ENCODE data around the gene PAX5.

DNA sequence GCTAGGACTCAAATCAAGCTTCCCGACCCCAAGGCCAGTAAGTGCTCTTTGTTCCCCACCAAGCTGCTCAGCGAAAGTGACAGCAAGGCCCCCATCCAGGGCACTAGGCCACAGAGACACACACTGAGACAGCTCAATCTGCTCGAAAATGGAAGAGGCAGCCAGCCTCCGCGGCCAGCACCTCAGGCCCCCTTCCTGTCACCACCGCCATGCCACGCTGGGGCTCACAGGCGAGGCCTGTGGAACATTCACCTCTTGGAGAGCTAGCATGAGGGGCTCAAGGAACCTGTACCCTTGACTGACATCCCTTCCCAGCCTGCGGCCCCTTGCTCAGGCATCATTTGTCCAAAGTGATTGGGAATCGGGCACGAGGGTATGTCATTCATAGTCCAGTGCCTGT lies 71.4 kb downstream of the PAX5 start:
- TF ChIP-seq, protein P1, sequence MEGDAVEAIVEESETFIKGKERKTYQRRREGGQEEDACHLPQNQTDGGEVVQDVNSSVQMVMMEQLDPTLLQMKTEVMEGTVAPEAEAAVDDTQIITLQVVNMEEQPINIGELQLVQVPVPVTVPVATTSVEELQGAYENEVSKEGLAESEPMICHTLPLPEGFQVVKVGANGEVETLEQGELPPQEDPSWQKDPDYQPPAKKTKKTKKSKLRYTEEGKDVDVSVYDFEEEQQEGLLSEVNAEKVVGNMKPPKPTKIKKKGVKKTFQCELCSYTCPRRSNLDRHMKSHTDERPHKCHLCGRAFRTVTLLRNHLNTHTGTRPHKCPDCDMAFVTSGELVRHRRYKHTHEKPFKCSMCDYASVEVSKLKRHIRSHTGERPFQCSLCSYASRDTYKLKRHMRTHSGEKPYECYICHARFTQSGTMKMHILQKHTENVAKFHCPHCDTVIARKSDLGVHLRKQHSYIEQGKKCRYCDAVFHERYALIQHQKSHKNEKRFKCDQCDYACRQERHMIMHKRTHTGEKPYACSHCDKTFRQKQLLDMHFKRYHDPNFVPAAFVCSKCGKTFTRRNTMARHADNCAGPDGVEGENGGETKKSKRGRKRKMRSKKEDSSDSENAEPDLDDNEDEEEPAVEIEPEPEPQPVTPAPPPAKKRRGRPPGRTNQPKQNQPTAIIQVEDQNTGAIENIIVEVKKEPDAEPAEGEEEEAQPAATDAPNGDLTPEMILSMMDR (IDR thresholded peaks at IDR 0.05): no peak
- TF ChIP-seq EZH2phosphoT487 (IDR thresholded peaks at IDR 0.05; ENCODE audit: borderline replicate concordance, low read depth) (no peak), SIN3A (IDR thresholded peaks at IDR 0.05; ENCODE audit: borderline replicate concordance, low read depth, low read length) (no peak), YY1 (IDR thresholded peaks at IDR 0.05; ENCODE audit: low read depth) (no peak), FOXM1 (IDR thresholded peaks at IDR 0.05; ENCODE audit: low read depth) (no peak), CHD2 (IDR thresholded peaks at IDR 0.05; ENCODE audit: low read length, partially characterized antibody) (no peak), EP300 (IDR thresholded peaks at IDR 0.05; ENCODE audit: borderline replicate concordance in 1 of 2, low read depth in 1 of 2, low read length in 1 of 2) (no peak), POLR2AphosphoS5 (IDR thresholded peaks at IDR 0.05; ENCODE audit: low read depth, low read length) (no peak)
- TF ChIP-seq, protein P2, sequence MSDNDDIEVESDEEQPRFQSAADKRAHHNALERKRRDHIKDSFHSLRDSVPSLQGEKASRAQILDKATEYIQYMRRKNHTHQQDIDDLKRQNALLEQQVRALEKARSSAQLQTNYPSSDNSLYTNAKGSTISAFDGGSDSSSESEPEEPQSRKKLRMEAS (IDR thresholded peaks at IDR 0.05; ENCODE audit: low read depth): no peak
- TF ChIP-seq, protein P3, sequence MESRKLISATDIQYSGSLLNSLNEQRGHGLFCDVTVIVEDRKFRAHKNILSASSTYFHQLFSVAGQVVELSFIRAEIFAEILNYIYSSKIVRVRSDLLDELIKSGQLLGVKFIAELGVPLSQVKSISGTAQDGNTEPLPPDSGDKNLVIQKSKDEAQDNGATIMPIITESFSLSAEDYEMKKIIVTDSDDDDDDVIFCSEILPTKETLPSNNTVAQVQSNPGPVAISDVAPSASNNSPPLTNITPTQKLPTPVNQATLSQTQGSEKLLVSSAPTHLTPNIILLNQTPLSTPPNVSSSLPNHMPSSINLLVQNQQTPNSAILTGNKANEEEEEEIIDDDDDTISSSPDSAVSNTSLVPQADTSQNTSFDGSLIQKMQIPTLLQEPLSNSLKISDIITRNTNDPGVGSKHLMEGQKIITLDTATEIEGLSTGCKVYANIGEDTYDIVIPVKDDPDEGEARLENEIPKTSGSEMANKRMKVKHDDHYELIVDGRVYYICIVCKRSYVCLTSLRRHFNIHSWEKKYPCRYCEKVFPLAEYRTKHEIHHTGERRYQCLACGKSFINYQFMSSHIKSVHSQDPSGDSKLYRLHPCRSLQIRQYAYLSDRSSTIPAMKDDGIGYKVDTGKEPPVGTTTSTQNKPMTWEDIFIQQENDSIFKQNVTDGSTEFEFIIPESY (IDR thresholded peaks at IDR 0.05; ENCODE audit: borderline replicate concordance, low read depth): no peak
- TF ChIP-seq, protein P4, sequence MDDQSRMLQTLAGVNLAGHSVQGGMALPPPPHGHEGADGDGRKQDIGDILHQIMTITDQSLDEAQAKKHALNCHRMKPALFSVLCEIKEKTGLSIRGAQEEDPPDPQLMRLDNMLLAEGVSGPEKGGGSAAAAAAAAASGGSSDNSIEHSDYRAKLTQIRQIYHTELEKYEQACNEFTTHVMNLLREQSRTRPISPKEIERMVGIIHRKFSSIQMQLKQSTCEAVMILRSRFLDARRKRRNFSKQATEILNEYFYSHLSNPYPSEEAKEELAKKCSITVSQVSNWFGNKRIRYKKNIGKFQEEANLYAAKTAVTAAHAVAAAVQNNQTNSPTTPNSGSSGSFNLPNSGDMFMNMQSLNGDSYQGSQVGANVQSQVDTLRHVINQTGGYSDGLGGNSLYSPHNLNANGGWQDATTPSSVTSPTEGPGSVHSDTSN (IDR thresholded peaks at IDR 0.05): no peak
